ENCODE measurements around the gene DUOXA1. TPM values are rescaled to one million over a fixed set of nuclear protein-coding genes. Genes with fewer than 3 reads are reported as not detected.

Gene DUOXA1
- total RNA-seq, 1 donor from 2014 or later = 0.33 TPM

GRCh38 chr15:45162771-45163507 lies 33.3 kb upstream of the DUOXA1 start:
- no peak overlapping the region for H3K27ac Mint-ChIP-seq
- intact Hi-C loops (cut with micrococcal nuclease) = loop anchor here (1.0 kb wide), 5 partner anchors 105 to 451 kb away; no protein-coding TSS in a partner anchor
- H3K9me3 Mint-ChIP-seq = no peaks in the 10 kb centered on the region
- H3K27me3 Mint-ChIP-seq = no peaks in the 10 kb centered on the region
- TF ChIP-seq CTCF (IDR thresholded peaks at IDR 0.05) = no peak
- no peak overlapping the region for H3K4me3 Mint-ChIP-seq
- ChIA-PET CTCF (interaction anchor here (0.7 to 4.0 kb wide), 27 partner anchors 13 to 451 kb away, joined by 3 to 65 read pairs (median 5); partner anchors contain the start of genes DUOX1 and SHF), POLR2A (interaction anchor here (0.6 to 2.2 kb wide), 4 partner anchors 38 to 498 kb away, joined by 3 to 14 read pairs (median 4); a partner anchor contains a TSS)
- H3K36me3 Mint-ChIP-seq (ENCODE audit: low read depth) = peaks cover 10% of the 10 kb centered on the region
- DNase-seq = peak; percentile 48
- peaks cover 23% of the 10 kb centered on the region for H3K4me1 Mint-ChIP-seq
- peak; percentile 28 for ATAC-seq (ENCODE audit: low read depth)

- no peak overlapping the region for H3K4me3 Mint-ChIP-seq
- no peak for TF ChIP-seq CTCF (IDR thresholded peaks at IDR 0.05)
- H3K36me3 Mint-ChIP-seq (ENCODE audit: low read depth) = peaks cover 10% of the 10 kb centered on the region
- H3K27ac Mint-ChIP-seq = no peak overlapping the region
- ChIA-PET CTCF (interaction anchor here (1.5 to 3.5 kb wide), 2 partner anchors 19 to 296 kb away, joined by 4 to 16 read pairs; no protein-coding TSS in a partner anchor), POLR2A (no interaction called here)
- intact Hi-C loops (cut with micrococcal nuclease) = no loop called here
- H3K27me3 Mint-ChIP-seq = no peaks in the 10 kb centered on the region
- H3K4me1 Mint-ChIP-seq = peaks cover 21% of the 10 kb centered on the region
- DNase-seq (no peak), ATAC-seq (ENCODE audit: low read depth) (no peak)
- no peaks in the 10 kb centered on the region for H3K9me3 Mint-ChIP-seq
These were observed 32.0 kb upstream of the DUOXA1 start for GRCh38 chr15:45161666-45162065.

GRCh38 chr15:45157974-45158373 lies 28.3 kb upstream of the DUOXA1 start:
- ChIA-PET CTCF (no interaction called here), POLR2A (interaction anchor here (0.7 kb wide), 1 partner anchor 244 kb away, joined by 7 read pairs; a partner anchor contains a TSS)
- ATAC-seq (ENCODE audit: low read depth) (no peak), DNase-seq (no peak)
- no peak overlapping the region for H3K27ac Mint-ChIP-seq
- intact Hi-C loops (cut with micrococcal nuclease) = no loop called here
- no peaks in the 10 kb centered on the region for H3K27me3 Mint-ChIP-seq
- peaks cover 6% of the 10 kb centered on the region for H3K4me1 Mint-ChIP-seq
- no peak for TF ChIP-seq CTCF (IDR thresholded peaks at IDR 0.05)
- no peak overlapping the region for H3K4me3 Mint-ChIP-seq
- no peaks in the 10 kb centered on the region for H3K9me3 Mint-ChIP-seq
- H3K36me3 Mint-ChIP-seq (ENCODE audit: low read depth) = peaks cover 10% of the 10 kb centered on the region

DNA sequence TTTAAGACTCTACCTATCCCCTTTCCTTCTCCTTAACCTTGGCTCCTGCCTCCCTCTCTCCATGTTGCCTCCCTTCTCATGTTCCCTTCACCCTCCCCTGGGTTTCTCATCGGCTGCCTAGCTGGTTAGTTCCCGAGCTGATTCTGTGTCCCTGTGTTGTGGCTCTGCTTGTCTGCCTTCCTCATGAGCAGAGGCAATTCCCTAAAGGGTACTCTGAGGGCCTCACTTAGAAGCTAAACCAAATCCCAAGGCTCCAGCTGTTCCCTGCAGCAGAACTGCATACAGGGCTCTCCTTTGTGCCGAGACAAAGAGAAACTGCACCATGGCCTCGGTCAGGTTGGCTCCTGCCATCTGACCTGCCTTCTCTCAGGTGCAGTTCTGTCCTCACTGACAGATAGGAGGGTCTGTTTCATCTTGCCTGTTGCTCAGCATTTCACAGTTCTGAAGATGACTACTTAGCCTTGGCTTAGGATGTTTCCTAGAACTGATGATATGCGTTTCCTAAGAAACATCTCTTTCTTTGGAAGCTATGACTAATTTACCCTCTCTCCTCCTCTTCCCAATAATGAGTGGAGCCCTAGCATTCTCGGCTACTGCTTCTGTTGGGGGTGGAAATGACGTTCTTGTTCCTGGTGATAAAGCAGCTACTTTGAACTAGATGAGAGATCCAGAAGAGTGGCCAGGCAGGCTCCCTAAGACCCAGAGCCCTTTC lies 27.2 kb upstream of the DUOXA1 start:
- ATAC-seq (ENCODE audit: low read depth) (no peak), DNase-seq (no peak)
- ChIA-PET CTCF (interaction anchor here (0.6 kb wide), 1 partner anchor 13 kb away, joined by 3 read pairs; no protein-coding TSS in a partner anchor), POLR2A (interaction anchor here (0.6 kb wide), 1 partner anchor 112 kb away, joined by 4 read pairs; no protein-coding TSS in a partner anchor)
- Mint-ChIP-seq H3K27ac (no peak overlapping the region), H3K36me3 (ENCODE audit: low read depth) (peaks cover 15% of the 10 kb centered on the region), H3K9me3 (no peaks in the 10 kb centered on the region), H3K27me3 (no peaks in the 10 kb centered on the region), H3K4me1 (peaks cover 4% of the 10 kb centered on the region), H3K4me3 (no peak overlapping the region)
- no peak for TF ChIP-seq CTCF (IDR thresholded peaks at IDR 0.05)
- intact Hi-C loops (cut with micrococcal nuclease) = no loop called here

DNA sequence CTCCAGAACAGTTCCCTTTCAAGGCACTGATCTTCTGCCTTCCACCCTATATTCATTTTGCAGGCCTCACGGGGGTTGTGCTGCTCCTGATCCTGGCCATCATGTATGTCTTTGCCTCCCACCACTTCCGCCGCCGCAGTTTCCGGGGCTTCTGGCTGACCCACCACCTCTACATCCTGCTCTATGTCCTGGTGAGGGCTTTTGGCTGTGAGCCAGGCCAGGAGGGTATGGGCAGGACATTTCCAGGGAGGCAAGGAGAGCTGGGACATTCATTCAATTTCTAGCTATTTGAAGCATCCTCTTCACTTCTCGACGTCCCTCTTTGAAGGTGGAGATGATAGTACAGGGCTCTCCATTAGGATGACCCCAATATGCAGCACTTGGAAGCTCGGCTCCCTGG lies 26.1 kb upstream of the DUOXA1 start:
- POLR2A ChIA-PET = interaction anchor here (0.7 kb wide), 1 partner anchor 25 kb away, joined by 3 read pairs; no protein-coding TSS in a partner anchor
- CTCF ChIA-PET = no interaction called here
- intact Hi-C loops (cut with micrococcal nuclease) = no loop called here
- no peaks in the 10 kb centered on the region for H3K27me3 Mint-ChIP-seq
- peaks cover 4% of the 10 kb centered on the region for H3K4me1 Mint-ChIP-seq
- ATAC-seq (ENCODE audit: low read depth) (no peak), DNase-seq (no peak)
- no peak overlapping the region for H3K27ac Mint-ChIP-seq
- H3K36me3 Mint-ChIP-seq (ENCODE audit: low read depth) = peaks cover 18% of the 10 kb centered on the region
- no peak for TF ChIP-seq CTCF (IDR thresholded peaks at IDR 0.05)
- no peak overlapping the region for H3K4me3 Mint-ChIP-seq
- H3K9me3 Mint-ChIP-seq = no peaks in the 10 kb centered on the region

All from activated B cell treated with CpG ODN at 0.5 μM for 24 hours (primary cell).